ENCODE measurements around the gene SLC35G1. TPM values are rescaled to one million over a fixed set of nuclear protein-coding genes. Genes with fewer than 3 reads are reported as not detected.

Gene SLC35G1
- total RNA-seq, 3 donors from 2014 or later = 2.9 to 7.0 (median 3.9) TPM

DNA sequence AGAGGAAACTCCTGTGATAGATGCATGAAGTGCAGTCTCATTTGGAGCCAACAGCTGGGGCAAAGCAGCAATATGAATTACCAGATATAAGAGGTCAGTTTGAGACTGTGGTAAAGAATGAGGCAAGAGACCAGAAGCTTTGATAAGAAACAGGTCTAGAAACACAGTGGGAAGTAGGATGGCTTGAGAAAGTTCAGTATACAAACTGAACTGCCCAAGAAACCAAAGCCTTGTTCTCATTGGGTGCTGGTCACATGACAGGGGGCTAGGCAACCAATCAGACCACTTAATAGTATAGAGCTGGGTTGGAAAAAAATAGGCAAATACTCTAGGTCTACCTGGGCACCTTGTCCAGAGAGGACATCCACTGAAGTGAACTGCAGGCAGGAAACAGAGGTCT lies 53.7 kb downstream of the SLC35G1 start:
- Histone ChIP-seq H3K9me3 (no peaks in the 10 kb centered on the region), H3K36me3 (no peaks in the 10 kb centered on the region), H3K4me1 (no peaks in the 10 kb centered on the region), H3K4me3 (no peak overlapping the region), H3K27ac (no peak overlapping the region), H3K27me3 (no peaks in the 10 kb centered on the region)
- intact Hi-C loops (cut with DNase I; ENCODE audit: low total_unique reads) = no loop called here
- TF ChIP-seq, protein P1, sequence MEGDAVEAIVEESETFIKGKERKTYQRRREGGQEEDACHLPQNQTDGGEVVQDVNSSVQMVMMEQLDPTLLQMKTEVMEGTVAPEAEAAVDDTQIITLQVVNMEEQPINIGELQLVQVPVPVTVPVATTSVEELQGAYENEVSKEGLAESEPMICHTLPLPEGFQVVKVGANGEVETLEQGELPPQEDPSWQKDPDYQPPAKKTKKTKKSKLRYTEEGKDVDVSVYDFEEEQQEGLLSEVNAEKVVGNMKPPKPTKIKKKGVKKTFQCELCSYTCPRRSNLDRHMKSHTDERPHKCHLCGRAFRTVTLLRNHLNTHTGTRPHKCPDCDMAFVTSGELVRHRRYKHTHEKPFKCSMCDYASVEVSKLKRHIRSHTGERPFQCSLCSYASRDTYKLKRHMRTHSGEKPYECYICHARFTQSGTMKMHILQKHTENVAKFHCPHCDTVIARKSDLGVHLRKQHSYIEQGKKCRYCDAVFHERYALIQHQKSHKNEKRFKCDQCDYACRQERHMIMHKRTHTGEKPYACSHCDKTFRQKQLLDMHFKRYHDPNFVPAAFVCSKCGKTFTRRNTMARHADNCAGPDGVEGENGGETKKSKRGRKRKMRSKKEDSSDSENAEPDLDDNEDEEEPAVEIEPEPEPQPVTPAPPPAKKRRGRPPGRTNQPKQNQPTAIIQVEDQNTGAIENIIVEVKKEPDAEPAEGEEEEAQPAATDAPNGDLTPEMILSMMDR (IDR thresholded peaks at IDR 0.05) = no peak
- TF ChIP-seq POLR2AphosphoS5 (IDR thresholded peaks at IDR 0.05) = no peak
- TF ChIP-seq POLR2A (IDR thresholded peaks at IDR 0.05) = no peak
- no peak for DNase-seq (ENCODE audit: low spot score in 2 of 2)

DNA sequence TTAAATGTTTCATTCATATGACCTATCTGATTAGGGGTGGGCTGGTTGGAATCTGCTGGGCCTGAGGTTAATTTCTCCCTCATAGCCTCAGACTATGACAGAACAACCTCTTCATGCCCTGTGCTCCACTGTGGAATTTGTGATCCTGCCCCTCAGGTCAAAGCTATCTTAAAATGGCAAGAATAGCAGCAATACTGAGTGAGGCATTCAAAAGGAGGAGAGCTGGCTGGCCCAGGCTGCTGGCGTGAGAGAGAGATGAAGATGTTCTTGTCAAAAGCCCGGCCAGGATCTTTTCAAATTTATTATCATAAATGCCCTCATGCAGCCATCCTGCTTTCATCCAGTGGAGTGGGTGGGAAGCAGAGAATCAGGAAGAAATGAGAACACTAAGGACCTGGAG lies 58.1 kb downstream of the SLC35G1 start:
- Histone ChIP-seq H3K36me3 (no peaks in the 10 kb centered on the region), H3K9me3 (no peaks in the 10 kb centered on the region), H3K4me3 (no peak overlapping the region), H3K27me3 (no peaks in the 10 kb centered on the region), H3K4me1 (no peaks in the 10 kb centered on the region), H3K27ac (no peak overlapping the region)
- DNase-seq (ENCODE audit: low spot score in 2 of 2) = no peak
- intact Hi-C loops (cut with DNase I; ENCODE audit: low total_unique reads) = no loop called here
- no peak for TF ChIP-seq POLR2A (IDR thresholded peaks at IDR 0.05)
- no peak for TF ChIP-seq POLR2AphosphoS5 (IDR thresholded peaks at IDR 0.05)
- TF ChIP-seq, protein P1 (IDR thresholded peaks at IDR 0.05) = no peak

Other genes with a start within 250 kb of the SLC35G1 start
- gene FRA10AC1, start 191.4 kb upstream of the SLC35G1 start, total RNA-seq = 10 to 100 TPM; 18.2 to 32.8 (median 24.3) TPM
- gene LGI1, start 136.0 kb upstream of the SLC35G1 start, total RNA-seq = under 1 TPM in 2 of 3 donors, not detected in 1; 0.15 to 0.48 TPM
- gene PLCE1, start 100.0 kb downstream of the SLC35G1 start, total RNA-seq = 10 to 100 TPM in 1 of 3 donors, 1 to 10 TPM in 2; 6.2 to 14.1 (median 7.0) TPM